PC-3 (cell line): Measurements from ENCODE around the gene KCTD17.

Experiments
- EZH2 ChIP-seq: fragments of 300-600 bp; sonication (generic); IDR thresholded peaks from one replicate; pipeline ENCODE4 v1.6.1; 2017; ENCODE audit warnings: antibody characterized with exemption, mild to moderate bottlenecking, low read length; ENCODE audit not compliant: unreplicated experiment
- EZH2phosphoT487 ChIP-seq: fragments of 300-600 bp; sonication (generic); IDR thresholded peaks from 2 replicates; pipeline ENCODE4 v1.6.1; 2018; ENCODE audit warnings: mild to moderate bottlenecking, antibody characterized with exemption, low read length, borderline replicate concordance
- TF ChIP-seq, protein P1 (sequence below): fragments of 300-600 bp; sonication (generic); conservative IDR thresholded peaks from 2 replicates; pipeline ENCODE4 v1.5.1; 2017; ENCODE audit warnings: antibody characterized with exemption, low read depth, mild to moderate bottlenecking, low read length

- TF ChIP-seq, protein P1, sequence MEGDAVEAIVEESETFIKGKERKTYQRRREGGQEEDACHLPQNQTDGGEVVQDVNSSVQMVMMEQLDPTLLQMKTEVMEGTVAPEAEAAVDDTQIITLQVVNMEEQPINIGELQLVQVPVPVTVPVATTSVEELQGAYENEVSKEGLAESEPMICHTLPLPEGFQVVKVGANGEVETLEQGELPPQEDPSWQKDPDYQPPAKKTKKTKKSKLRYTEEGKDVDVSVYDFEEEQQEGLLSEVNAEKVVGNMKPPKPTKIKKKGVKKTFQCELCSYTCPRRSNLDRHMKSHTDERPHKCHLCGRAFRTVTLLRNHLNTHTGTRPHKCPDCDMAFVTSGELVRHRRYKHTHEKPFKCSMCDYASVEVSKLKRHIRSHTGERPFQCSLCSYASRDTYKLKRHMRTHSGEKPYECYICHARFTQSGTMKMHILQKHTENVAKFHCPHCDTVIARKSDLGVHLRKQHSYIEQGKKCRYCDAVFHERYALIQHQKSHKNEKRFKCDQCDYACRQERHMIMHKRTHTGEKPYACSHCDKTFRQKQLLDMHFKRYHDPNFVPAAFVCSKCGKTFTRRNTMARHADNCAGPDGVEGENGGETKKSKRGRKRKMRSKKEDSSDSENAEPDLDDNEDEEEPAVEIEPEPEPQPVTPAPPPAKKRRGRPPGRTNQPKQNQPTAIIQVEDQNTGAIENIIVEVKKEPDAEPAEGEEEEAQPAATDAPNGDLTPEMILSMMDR: no peak
- no peak for TF ChIP-seq EZH2
- no peak for TF ChIP-seq EZH2phosphoT487
Measured at GRCh38 chr22:37094239-37094638, 42.7 kb downstream of the KCTD17 start.
